Measurements from ENCODE around the gene CDCA4. TPM values are rescaled to one million over a fixed set of nuclear protein-coding genes. Genes with fewer than 3 reads are reported as not detected.

Gene CDCA4
- total RNA-seq, 1 donor from 2014 or later = 15.2 TPM

- Histone ChIP-seq H3K36me3 (peaks cover 0 to 13% of the 10 kb centered on the region in 2 donors), H3K4me1 (peaks cover 3% of the 10 kb centered on the region), H3K9me3 (no peaks in the 10 kb centered on the region), H3K4me3 (no peak overlapping the region), H3K27ac (no peak overlapping the region), H3K27me3 (no peaks in the 10 kb centered on the region)
- no peak for DNase-seq (ENCODE audit: extremely low spot score in 2 of 2)
- intact Hi-C loops (cut with DNase I) = no loop called here
- TF ChIP-seq POLR2AphosphoS5 (IDR thresholded peaks at IDR 0.05; ENCODE audit: insufficient read depth in 1 of 2, low read depth in 1 of 2) = no peak
Observed at GRCh38 chr14:104991896-104992230, 29.0 kb downstream of the CDCA4 start.

- Histone ChIP-seq H3K27ac (no peak overlapping the region), H3K27me3 (no peaks in the 10 kb centered on the region), H3K36me3 (peaks cover 0 to 12% of the 10 kb centered on the region in 2 donors), H3K9me3 (no peaks in the 10 kb centered on the region), H3K4me1 (peaks cover 17% of the 10 kb centered on the region), H3K4me3 (no peak overlapping the region)
- intact Hi-C loops (cut with DNase I) = loop anchor here (10.0 kb wide), 1 partner anchor 195 kb away; the partner anchor contains the start of gene AKT1
- no peak for DNase-seq (ENCODE audit: extremely low spot score in 2 of 2)
- TF ChIP-seq POLR2AphosphoS5 (IDR thresholded peaks at IDR 0.05; ENCODE audit: insufficient read depth in 1 of 2, low read depth in 1 of 2) (no peak), CTCF (IDR thresholded peaks at IDR 0.05) (no peak), POLR2A (IDR thresholded peaks at IDR 0.05) (no peak)
Observed at GRCh38 chr14:104989951-104990303, 31.0 kb downstream of the CDCA4 start.

- TF ChIP-seq CTCF (IDR thresholded peaks at IDR 0.05) (no peak), POLR2AphosphoS5 (IDR thresholded peaks at IDR 0.05; ENCODE audit: insufficient read depth in 1 of 2, low read depth in 1 of 2) (no peak), POLR2A (IDR thresholded peaks at IDR 0.05) (no peak)
- peaks cover 0 to 7% of the 10 kb centered on the region in 2 donors for H3K36me3 ChIP-seq
- intact Hi-C loops (cut with DNase I) = loop anchor here (10.0 kb wide), 1 partner anchor 195 kb away; the partner anchor contains the start of gene AKT1
Observed at GRCh38 chr14:104989236-104989950, 31.5 kb downstream of the CDCA4 start.

GRCh38 chr14:104986487-104987164 is 34.3 kb downstream of the CDCA4 start:
- Histone ChIP-seq H3K9me3 (no peaks in the 10 kb centered on the region), H3K27me3 (no peaks in the 10 kb centered on the region), H3K27ac (no peak overlapping the region), H3K4me3 (peak overlapping the region; percentile 75 to 84), H3K4me1 (peaks cover 20% of the 10 kb centered on the region), H3K36me3 (no peaks in the 10 kb centered on the region)
- no peak for DNase-seq (ENCODE audit: extremely low spot score in 2 of 2)
- TF ChIP-seq CTCF (IDR thresholded peaks at IDR 0.05) = no peak
- no peak for TF ChIP-seq POLR2A (IDR thresholded peaks at IDR 0.05)
- TF ChIP-seq POLR2AphosphoS5 (IDR thresholded peaks at IDR 0.05; ENCODE audit: insufficient read depth in 1 of 2, low read depth in 1 of 2) = no peak
- intact Hi-C loops (cut with DNase I) = loop anchor here (10.0 kb wide), 1 partner anchor 192 kb away; the partner anchor contains the start of gene AKT1

More at GRCh38 chr14:104989236-104989950, 31.5 kb downstream of the CDCA4 start:
- H3K4me3 ChIP-seq = no peak overlapping the region
- no peaks in the 10 kb centered on the region for H3K9me3 ChIP-seq
- DNase-seq (ENCODE audit: extremely low spot score in 2 of 2) = no peak
- H3K4me1 ChIP-seq = peaks cover 20% of the 10 kb centered on the region
- no peak overlapping the region for H3K27ac ChIP-seq
- no peaks in the 10 kb centered on the region for H3K27me3 ChIP-seq

GRCh38 chr14:104985675-104986486 is 35.0 kb downstream of the CDCA4 start, which contains the start of gene CLBA1:
Gene CLBA1, plus strand, starts transcription at chr14:104985788. Its CDS starts 644 bp downstream, at chr14:104986432.
- Histone ChIP-seq H3K27me3 (no peaks in the 10 kb centered on the region), H3K4me3 (peak within 1 kb of the TSS; percentile 75 to 84), H3K27ac (peak within 1 kb of the TSS; percentile 68), H3K36me3 (no peaks in the 10 kb centered on the region), H3K9me3 (no peaks in the 10 kb centered on the region), H3K4me1 (peaks cover 20% of the 10 kb centered on the region)
- intact Hi-C loops (cut with DNase I) = loop anchor here (10.0 kb wide), 1 partner anchor 191 kb away; the partner anchor contains the start of gene AKT1
- no peak for DNase-seq (ENCODE audit: extremely low spot score in 2 of 2)
- TF ChIP-seq CTCF (IDR thresholded peaks at IDR 0.05) (no peak), POLR2AphosphoS5 (IDR thresholded peaks at IDR 0.05; ENCODE audit: insufficient read depth in 1 of 2, low read depth in 1 of 2) (peak in 1 of 2 donors; percentile 7), POLR2A (IDR thresholded peaks at IDR 0.05) (peak in 1 of 2 donors; percentile 18)

Measured in vagina (tissue), 2 donors.